ENCODE data around the gene CRELD2.

Gene CRELD2

DNA sequence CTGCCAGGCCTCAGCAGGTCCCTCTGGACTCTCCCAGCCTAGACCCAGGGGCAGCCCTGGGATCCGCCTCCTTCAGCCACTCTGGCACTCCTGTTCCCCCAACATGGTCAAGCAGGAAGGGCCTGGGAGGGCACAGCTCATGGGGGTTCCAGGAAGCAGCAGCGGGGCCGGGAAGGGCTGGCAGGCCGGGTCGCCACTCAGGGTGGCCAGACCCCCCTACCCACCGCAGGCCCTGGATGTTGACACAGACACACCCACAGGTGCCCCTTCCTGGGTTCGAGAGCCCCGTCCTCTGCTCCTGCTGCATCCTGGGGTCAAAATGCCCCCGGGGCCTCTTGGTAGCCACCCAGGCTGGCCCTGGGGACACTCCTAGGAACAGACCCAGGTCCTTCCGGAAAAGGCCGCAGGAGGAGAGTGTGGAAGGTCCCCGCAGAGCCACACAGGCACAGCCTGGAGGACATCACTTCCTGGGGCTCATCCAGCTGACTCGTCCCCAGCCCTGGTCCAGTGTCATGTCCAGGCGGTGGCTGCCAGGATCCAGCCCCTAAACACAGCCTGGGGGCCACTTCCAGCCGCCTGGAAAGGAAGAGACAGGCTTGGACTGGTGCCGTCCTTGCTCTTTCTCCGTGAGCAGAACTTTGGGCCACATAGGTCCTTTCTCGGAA lies 35.4 kb downstream of the CRELD2 start:
- no peaks in the 10 kb centered on the region for H3K9me3 ChIP-seq
- no peak overlapping the region for H3K4me3 ChIP-seq
- no peaks in the 10 kb centered on the region for H3K27me3 ChIP-seq
- no peaks in the 10 kb centered on the region for H3K36me3 ChIP-seq
- TF ChIP-seq, protein P1, sequence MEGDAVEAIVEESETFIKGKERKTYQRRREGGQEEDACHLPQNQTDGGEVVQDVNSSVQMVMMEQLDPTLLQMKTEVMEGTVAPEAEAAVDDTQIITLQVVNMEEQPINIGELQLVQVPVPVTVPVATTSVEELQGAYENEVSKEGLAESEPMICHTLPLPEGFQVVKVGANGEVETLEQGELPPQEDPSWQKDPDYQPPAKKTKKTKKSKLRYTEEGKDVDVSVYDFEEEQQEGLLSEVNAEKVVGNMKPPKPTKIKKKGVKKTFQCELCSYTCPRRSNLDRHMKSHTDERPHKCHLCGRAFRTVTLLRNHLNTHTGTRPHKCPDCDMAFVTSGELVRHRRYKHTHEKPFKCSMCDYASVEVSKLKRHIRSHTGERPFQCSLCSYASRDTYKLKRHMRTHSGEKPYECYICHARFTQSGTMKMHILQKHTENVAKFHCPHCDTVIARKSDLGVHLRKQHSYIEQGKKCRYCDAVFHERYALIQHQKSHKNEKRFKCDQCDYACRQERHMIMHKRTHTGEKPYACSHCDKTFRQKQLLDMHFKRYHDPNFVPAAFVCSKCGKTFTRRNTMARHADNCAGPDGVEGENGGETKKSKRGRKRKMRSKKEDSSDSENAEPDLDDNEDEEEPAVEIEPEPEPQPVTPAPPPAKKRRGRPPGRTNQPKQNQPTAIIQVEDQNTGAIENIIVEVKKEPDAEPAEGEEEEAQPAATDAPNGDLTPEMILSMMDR (IDR thresholded peaks at IDR 0.05) = no peak
- intact Hi-C loops (cut with DNase I; ENCODE audit: low total_unique reads) = no loop called here
- H3K4me1 ChIP-seq = peaks cover 0 to 64% (median 29%) of the 10 kb centered on the region in 4 donors
- peak overlapping the region; percentile 19 to 41 for H3K27ac ChIP-seq
- DNase-seq = no peak

DNA sequence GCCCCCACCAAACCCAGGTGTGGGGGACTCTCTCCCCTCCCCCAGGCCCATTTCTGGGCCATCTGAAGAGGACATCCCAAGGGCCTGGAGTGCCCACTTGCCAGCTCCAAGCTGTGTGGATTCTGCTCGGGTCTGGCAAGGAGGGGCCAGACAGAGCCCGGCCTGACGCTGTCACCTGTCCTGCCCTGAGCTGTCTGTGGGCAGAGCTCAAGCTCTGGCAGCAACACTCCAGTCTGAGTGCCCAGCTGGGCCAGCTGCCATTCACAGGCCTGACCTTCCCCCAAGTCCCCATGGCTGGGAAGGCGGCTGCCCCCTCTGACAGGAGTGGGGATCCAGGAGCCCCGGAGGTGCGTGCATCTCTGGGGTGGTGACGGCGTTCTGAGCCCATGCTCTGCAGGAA lies 35.9 kb downstream of the CRELD2 start:
- H3K27me3 ChIP-seq = no peaks in the 10 kb centered on the region
- H3K27ac ChIP-seq = peak overlapping the region in 1 of 2 donors; percentile 19
- no peak overlapping the region for H3K4me3 ChIP-seq
- H3K9me3 ChIP-seq = no peaks in the 10 kb centered on the region
- TF ChIP-seq, protein P1 (IDR thresholded peaks at IDR 0.05) = no peak
- peaks cover 0 to 67% (median 29%) of the 10 kb centered on the region in 4 donors for H3K4me1 ChIP-seq
- DNase-seq = no peak
- no peaks in the 10 kb centered on the region for H3K36me3 ChIP-seq
- intact Hi-C loops (cut with DNase I; ENCODE audit: low total_unique reads) = no loop called here

DNA sequence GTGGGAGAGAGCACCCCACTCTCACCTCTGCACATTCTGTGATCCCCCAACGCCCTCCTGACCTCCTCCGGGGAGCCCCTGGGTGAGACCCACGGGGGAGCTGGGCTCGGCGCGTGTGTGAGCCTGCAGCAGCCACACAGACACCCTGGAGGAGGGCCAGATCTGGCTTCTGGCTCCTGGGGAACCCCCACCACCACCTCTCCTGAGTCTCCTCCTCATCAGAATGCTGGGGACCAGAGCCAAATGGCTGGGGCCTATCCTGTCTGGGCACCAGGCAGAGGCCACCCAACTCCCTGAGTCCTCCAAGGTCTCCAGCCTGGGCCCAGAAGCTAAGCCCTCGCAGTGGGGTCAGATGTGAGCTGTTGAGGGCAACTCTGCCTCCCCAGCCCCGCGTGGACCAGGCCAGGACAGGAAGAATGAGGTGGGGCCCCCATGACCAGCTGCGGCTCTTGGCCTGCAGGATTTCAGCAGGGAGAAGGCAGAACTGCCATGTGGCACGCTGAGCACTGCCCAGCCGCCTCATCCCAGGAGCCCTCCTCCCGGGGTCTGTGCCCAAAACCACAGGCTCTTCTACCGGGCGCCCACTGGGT lies 36.7 kb downstream of the CRELD2 start:
- Histone ChIP-seq H3K36me3 (no peaks in the 10 kb centered on the region), H3K9me3 (no peaks in the 10 kb centered on the region), H3K4me3 (no peak overlapping the region), H3K27ac (no peak overlapping the region), H3K27me3 (no peaks in the 10 kb centered on the region), H3K4me1 (peaks cover 0 to 67% (median 35%) of the 10 kb centered on the region in 4 donors)
- TF ChIP-seq, protein P1 (IDR thresholded peaks at IDR 0.05) = no peak
- DNase-seq = no peak
- intact Hi-C loops (cut with DNase I; ENCODE audit: low total_unique reads) = no loop called here

DNA sequence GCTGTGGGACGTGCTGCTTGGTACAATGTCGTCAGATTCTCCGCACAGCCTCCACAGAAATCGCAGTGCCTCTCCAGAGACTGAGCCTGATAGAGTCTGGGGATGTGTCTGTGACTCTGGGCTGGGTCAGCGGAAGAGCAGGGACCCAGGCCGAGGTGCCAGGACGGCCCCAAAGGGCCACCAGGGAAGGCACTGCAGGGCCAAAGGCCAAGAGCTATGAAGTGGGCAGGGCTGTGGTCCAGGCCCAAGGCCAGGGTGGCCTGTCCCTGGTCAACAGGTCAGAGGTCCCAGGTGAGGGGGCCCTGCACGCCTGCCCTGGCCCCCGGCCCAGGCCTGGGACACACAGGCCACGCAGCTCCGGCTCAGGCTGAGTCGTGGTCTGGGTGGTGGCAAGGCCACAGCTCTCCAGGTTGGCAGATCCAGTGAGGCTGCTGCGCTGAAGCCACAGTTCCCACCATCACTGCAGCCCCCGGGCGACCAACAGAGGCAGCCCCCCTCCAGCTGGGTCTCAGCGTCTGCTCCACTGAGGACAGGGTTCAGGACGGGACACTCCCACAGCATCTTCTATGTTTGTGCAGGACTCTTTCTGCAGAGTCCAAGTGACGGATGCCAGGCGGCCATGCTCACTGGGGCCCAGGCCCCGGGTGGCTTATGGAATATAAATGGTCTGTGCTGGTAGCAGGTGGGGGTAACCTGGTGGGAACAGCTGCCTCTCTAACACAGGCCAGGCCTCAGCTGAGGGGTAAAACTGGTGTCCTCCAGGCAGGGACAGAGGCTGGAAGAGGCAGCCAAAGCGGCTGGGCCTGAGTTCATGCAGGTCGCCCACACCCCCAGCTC lies 37.4 kb downstream of the CRELD2 start:
- DNase-seq = no peak
- Histone ChIP-seq H3K27me3 (no peaks in the 10 kb centered on the region), H3K27ac (no peak overlapping the region), H3K36me3 (no peaks in the 10 kb centered on the region), H3K9me3 (no peaks in the 10 kb centered on the region), H3K4me3 (no peak overlapping the region), H3K4me1 (peaks cover 0 to 64% (median 35%) of the 10 kb centered on the region in 4 donors)
- TF ChIP-seq, protein P1 (IDR thresholded peaks at IDR 0.05) = no peak
- intact Hi-C loops (cut with DNase I; ENCODE audit: low total_unique reads) = no loop called here

DNA sequence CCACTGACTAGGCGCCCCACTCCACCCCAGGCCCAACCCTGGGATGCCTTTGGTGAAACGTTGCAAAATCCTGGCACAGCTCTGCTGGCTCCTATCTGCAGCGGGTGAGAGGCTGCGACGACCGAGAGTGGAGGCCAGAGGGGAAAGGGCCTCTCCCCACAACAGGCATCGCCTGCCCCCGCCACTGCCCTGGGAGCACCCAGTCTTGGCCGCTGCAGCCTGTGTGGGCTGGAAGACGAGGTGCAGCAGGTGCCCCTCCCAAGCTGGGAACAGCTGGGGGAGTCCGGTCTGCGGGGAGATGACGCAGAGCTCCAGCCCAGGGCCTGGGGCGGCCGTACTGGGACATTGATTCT lies 38.0 kb downstream of the CRELD2 start:
- Histone ChIP-seq H3K9me3 (no peaks in the 10 kb centered on the region), H3K4me1 (peaks cover 0 to 62% (median 32%) of the 10 kb centered on the region in 4 donors), H3K27me3 (no peaks in the 10 kb centered on the region), H3K36me3 (peaks cover 0 to 1% (median under 1%) of the 10 kb centered on the region in 3 donors), H3K27ac (no peak overlapping the region), H3K4me3 (no peak overlapping the region)
- no peak for DNase-seq
- intact Hi-C loops (cut with DNase I; ENCODE audit: low total_unique reads) = no loop called here
- TF ChIP-seq, protein P1 (IDR thresholded peaks at IDR 0.05) = no peak
